GM15510 (cell line): ENCODE data around the gene PRSS21.

Experiments used
- POLR2A ChIP-seq: IDR thresholded peaks from 3 replicates; pipeline ENCODE4 v1.6.1; 2011; ENCODE audit warnings: borderline replicate concordance; ENCODE audit not compliant: insufficient read length; ENCODE audit errors: extremely low read depth

The PRSS21 gene

DNA sequence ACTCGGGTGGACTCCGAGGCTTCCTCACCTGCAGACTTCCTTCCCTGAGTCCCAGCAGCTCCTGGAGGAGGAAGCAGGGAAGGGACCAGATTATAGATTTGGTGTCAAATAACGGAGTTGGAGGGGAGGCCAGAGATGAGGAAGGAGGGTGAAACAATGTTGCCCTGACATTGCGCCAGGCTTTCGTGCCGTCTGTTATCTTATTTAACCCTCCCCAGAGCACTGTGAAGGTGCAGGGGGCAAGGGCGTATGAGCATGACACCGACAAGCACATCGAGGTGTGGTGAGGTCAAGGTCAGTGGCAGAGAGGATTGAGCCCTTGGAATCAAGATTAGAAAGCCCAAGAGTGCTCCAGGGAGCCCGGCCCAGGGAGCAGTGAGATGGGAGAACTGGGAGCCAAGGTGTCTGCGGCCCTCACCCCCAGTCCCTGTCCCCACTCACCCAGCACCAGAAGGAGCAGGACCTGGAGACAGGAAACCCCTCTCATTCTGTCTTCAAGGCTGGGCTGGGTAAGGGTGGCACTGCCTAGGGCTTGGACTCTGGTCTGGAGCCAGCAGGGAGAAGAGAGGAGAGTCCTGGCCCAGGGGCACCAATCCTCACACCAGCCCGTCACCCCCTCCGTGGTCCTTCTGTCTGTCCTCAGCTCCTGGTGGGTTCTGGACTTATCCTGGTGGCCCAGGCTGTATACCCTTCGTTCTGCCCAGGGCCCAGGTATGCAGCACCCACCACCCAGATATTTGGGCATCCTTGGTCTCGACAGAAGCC, 30.8 kb upstream of the PRSS21 start:
- no peak for TF ChIP-seq POLR2A

GRCh38 chr16:2786826-2787151, 30.2 kb upstream of the PRSS21 start:
- no peak for TF ChIP-seq POLR2A

DNA sequence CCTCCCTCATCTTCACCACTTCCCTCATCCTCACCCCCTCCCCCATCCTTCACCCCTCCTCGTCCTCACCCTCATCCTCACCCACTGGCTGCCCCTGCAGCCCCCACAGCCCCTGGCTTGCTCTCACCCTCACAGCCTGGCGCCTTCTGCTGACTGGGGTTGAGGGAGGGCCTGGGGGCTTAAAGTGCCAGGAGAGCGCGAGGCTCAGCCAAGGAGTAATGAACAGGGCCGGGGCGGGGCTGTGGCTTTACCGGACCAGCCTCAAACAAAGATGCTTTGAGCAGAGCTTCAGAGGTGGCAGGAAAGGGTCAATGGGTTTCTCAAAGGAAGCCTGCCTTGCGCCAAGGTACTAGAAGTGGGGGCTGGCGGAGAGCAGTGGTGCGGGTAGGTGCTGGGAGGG, 29.6 kb upstream of the PRSS21 start, which contains the start of gene PRSS33:
Gene PRSS33, minus strand, starts transcription at position 155 of the 400 bp plus-strand sequence. CDS start 1,013 bp downstream, outside the sequence.
- no peak for TF ChIP-seq POLR2A

DNA sequence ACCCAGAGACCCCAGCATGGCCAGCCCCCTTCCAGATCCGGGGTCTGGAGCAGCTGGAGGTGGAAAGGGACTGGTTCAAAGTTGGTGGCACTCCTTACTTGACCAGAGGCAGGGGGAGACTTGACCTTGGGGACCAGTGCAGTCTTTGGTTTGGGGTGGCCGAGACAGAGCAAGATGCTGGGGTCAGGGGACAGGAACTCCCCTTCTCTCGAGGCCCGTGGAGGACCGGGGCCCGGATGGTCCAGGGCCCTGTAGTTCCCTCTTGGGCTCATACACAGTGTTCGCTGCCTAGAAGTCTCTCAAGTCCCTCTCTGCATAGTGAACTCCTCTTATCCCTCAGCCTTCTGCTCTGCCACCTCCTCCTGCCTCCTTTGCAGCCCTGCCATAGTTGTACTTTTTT, 29.1 kb upstream of the PRSS21 start:
- TF ChIP-seq POLR2A = no peak

DNA sequence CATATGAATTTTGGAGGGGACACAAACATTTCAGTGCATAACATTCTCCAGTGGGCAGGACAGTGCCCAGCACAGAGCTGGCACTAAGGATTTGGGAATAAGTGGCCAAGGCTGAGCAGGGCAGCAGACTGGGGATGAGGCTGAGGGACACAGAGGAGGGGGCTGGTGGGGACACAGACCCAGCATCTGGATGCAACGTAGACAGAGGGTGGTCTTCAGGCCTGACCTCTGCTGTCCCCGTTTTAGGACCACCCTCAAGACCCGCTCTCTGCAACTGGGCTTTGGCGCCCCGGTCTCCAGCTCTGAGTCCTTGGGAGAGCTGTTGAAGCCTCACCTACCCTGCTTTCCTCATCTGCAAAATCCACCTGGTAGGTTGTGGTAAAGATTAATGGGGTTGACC, 26.4 kb upstream of the PRSS21 start:
- no peak for TF ChIP-seq POLR2A

DNA sequence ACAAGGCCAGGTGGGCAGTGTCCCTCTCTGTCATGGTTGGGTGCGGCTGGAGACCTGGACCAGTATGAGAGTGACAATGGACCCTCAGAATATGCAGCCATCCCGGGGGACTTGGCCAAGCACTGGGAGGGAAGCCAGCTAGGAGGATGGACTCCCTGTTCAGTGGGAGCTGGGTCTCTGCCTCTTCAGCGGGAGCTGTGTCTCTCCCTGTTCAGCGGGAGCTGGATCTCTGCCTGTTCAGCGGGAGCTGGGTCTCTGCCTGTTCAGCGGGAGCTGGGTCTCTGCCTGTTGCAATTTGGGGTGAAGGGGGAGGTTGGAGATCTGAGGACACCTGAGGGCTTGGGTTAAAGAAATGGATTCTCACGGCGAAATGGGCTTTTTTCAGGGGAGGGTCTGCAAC, 25.9 kb upstream of the PRSS21 start:
- TF ChIP-seq POLR2A = no peak

DNA sequence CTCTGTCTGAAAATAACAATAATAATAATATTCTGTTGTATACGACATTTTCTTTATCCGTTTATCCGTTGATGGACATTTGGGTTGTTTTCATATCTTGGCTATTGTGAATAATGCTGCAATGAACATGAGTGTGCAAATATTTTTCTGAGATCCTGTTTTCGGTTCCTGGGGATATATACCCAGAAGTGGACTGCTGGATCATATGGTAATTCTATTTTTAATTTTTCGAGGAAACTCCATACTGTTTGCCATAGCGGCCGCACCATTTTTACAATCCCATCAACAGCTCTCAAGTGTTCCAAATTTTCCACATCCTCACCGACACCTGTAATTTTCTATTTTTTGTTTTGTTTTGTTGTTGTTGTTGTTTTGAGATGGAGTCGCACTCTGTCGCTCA, 24.1 kb upstream of the PRSS21 start:
- no peak for TF ChIP-seq POLR2A

GRCh38 chr16:2795395-2796143, 21.5 kb upstream of the PRSS21 start:
- TF ChIP-seq POLR2A = no peak

- no peak for TF ChIP-seq POLR2A
Observed at GRCh38 chr16:2798723-2799204, 18.3 kb upstream of the PRSS21 start.

DNA sequence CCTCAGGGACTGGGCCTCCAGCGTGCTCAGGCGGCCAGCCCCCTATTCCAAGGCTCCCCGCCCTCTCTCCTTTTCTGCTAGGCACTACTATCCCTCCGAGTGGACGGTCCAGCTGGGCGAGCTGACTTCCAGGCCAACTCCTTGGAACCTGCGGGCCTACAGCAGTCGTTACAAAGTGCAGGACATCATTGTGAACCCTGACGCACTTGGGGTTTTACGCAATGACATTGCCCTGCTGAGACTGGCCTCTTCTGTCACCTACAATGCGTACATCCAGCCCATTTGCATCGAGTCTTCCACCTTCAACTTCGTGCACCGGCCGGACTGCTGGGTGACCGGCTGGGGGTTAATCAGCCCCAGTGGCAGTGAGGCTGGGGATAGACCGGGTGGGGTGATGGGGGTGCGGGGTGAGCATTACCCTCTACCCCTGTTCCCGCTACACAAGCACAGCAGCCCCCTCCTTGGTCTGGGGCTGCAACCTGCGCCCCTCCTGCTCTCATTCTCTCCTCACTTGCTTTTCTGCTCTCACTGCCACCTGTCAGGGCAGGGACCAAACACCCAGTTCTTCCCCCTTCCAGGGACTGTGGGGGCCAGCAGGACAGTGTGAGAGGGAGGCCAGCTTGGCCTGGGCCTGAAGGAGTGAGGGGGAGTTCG, 17.7 kb upstream of the PRSS21 start:
- no peak for TF ChIP-seq POLR2A

DNA sequence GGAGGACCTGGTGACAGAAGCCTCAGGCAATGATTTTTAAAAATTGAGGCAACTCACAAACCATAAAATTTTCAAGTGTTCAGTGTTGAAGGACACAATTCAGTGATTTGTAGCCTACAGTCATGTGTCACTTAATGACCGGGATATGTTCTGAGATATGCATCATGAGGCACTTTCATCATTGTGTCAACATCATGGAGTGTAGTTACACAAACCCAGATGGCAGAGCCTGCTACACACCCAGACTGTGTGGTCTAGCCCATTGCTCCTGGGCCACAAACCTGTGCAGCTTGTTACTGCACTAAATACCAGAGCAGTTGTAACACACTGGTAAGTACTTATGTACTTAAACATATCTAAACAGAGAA, 17.2 kb upstream of the PRSS21 start:
- no peak for TF ChIP-seq POLR2A

- no peak for TF ChIP-seq POLR2A
Observed at GRCh38 chr16:2803545-2804195, 13.4 kb upstream of the PRSS21 start.

GRCh38 chr16:2804728-2805127, 12.3 kb upstream of the PRSS21 start:
- TF ChIP-seq POLR2A = no peak

DNA sequence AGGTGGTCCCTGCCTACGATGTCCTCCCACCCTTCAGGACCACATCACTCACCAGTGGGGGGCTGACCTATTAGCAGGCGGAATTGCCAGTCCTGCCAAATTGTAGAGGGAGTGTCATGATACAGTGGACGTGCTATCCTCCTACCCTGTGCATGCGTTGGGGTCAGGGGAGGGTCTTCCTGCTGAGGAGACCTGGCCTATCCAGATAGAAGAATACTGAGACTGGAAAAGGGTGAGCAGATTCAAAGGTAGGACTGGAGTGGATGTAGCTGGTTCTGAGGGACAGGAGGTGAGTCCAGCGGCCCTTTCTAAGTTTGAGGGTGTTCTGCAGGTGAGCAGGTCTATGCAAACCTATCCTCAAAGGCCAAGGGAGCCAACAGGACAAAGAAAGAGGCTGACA, 10.8 kb upstream of the PRSS21 start:
- TF ChIP-seq POLR2A = no peak

- TF ChIP-seq POLR2A = no peak
Observed at GRCh38 chr16:2808181-2808580, 8.9 kb upstream of the PRSS21 start.
